Astrocyte (in vitro differentiated cells and primary cell): ENCODE results near the gene BUB1B. TPM values are rescaled to one million over a fixed set of nuclear protein-coding genes. Genes with fewer than 3 reads are reported as not detected.
A peak's percentile ranks its signal among the peaks of the same experiment; 100 is the strongest.

Source experiments
- DNase-seq: peaks from one replicate; pipeline ENCODE4 v3.0.0-alpha.2; 2010; ENCODE audit warnings: low read depth
- FAIRE-seq: peaks from 2 replicates; lab custom pipeline; 2011; peaks lifted over from hg19 to GRCh38; lab: Jason Lieb, UNC
- H2AFZ ChIP-seq: 2 replicates; pipeline ENCODE4 v1.6.0; 2012; ENCODE audit warnings: low read depth, low read length, inconsistent platforms
- H3K27ac ChIP-seq: 2 replicates; pipeline ENCODE4 v1.5.1; 2011; ENCODE audit warnings: low read depth, low read length, inconsistent platforms
- H3K27me3 ChIP-seq: 2 replicates; pipeline ENCODE4 v1.6.0; 2011; ENCODE audit warnings: low read length, inconsistent platforms; ENCODE audit not compliant: insufficient read depth
- H3K36me3 ChIP-seq: 2 replicates; pipeline ENCODE4 v1.5.1; 2011; ENCODE audit warnings: low read length, inconsistent platforms; ENCODE audit not compliant: insufficient read depth
- H3K4me1 ChIP-seq: 2 replicates; pipeline ENCODE4 v1.5.1; 2011; ENCODE audit warnings: low read length, inconsistent platforms; ENCODE audit not compliant: insufficient read depth
- H3K4me2 ChIP-seq: 2 replicates; pipeline ENCODE4 v1.6.0; 2012; ENCODE audit warnings: low read length, inconsistent platforms
- H3K4me3 ChIP-seq: 2 replicates; pipeline ENCODE4 v1.5.1; 2011; ENCODE audit warnings: low read depth, mild to moderate bottlenecking, low read length, inconsistent platforms; ENCODE audit not compliant: insufficient read depth
- H3K79me2 ChIP-seq: 2 replicates; pipeline ENCODE4 v1.6.0; 2012; ENCODE audit warnings: mild to moderate bottlenecking, low read length, inconsistent platforms; ENCODE audit not compliant: insufficient read depth
- H3K9ac ChIP-seq: 2 replicates; pipeline ENCODE4 v1.6.0; 2012; ENCODE audit warnings: mild to moderate bottlenecking, low read length, inconsistent platforms
- H3K9me3 ChIP-seq: 2 replicates; pipeline ENCODE4 v1.5.1; 2012; ENCODE audit warnings: low read depth, mild to moderate bottlenecking, low read length, inconsistent platforms; ENCODE audit not compliant: insufficient read depth
- H4K20me1 ChIP-seq: 2 replicates; pipeline ENCODE4 v1.6.0; 2012; ENCODE audit warnings: low read length, inconsistent platforms; ENCODE audit not compliant: insufficient read depth
- H3K27ac Mint-ChIP-seq: one replicate; pipeline ENCODE4 v1.8.0; 2021; ENCODE audit warnings: mild to moderate bottlenecking, mixed read lengths; ENCODE audit not compliant: unreplicated experiment
- H3K27me3 Mint-ChIP-seq: one replicate; pipeline ENCODE4 v1.8.0; 2021; ENCODE audit warnings: low read depth, mixed read lengths; ENCODE audit not compliant: unreplicated experiment
- H3K36me3 Mint-ChIP-seq: one replicate; pipeline ENCODE4 v1.8.0; 2021; ENCODE audit warnings: low read depth, mixed read lengths; ENCODE audit not compliant: unreplicated experiment
- H3K4me1 Mint-ChIP-seq: one replicate; pipeline ENCODE4 v1.8.0; 2021; ENCODE audit warnings: low read depth, mixed read lengths; ENCODE audit not compliant: unreplicated experiment
- H3K4me3 Mint-ChIP-seq: one replicate; pipeline ENCODE4 v1.8.0; 2021; ENCODE audit warnings: mild to moderate bottlenecking, moderate library complexity, mixed read lengths; ENCODE audit not compliant: unreplicated experiment
- H3K9me3 Mint-ChIP-seq: one replicate; pipeline ENCODE4 v1.8.0; 2021; ENCODE audit warnings: mild to moderate bottlenecking, mixed read lengths; ENCODE audit not compliant: unreplicated experiment
- CTCF ChIP-seq: IDR thresholded peaks from 2 replicates; pipeline ENCODE4 v1.5.1; 2011; ENCODE audit warnings: low read depth, mild to moderate bottlenecking, inconsistent platforms, low read length, moderate library complexity; ENCODE audit not compliant: insufficient read depth
- EZH2 ChIP-seq: IDR thresholded peaks from 2 replicates; pipeline ENCODE4 v1.6.1; 2012; ENCODE audit warnings: mild to moderate bottlenecking, low read length, inconsistent platforms; ENCODE audit not compliant: insufficient read depth
- total RNA-seq: library from RNA; stranded (reverse); gene quantifications from 2 replicates; pipeline ENCODE4 v1.2.1, GENCODE V29; 2021

Gene BUB1B
- total RNA-seq, 1 donor from 2014 or later = 5.2 TPM

GRCh38 chr15:40234783-40235182, 73.9 kb downstream of the BUB1B start:
- H3K4me1 Mint-ChIP-seq = peaks cover 21% of the 10 kb centered on the region
- H3K4me1 ChIP-seq = peaks cover 11% of the 10 kb centered on the region
- H3K36me3 ChIP-seq = no peaks in the 10 kb centered on the region
- no peak for FAIRE-seq
- H3K4me2 ChIP-seq = no peak overlapping the region
- H4K20me1 ChIP-seq = peaks cover 5% of the 10 kb centered on the region
- H2AFZ ChIP-seq = no peak overlapping the region
- no peak for TF ChIP-seq EZH2
- no peak for TF ChIP-seq CTCF
- no peaks in the 10 kb centered on the region for H3K36me3 Mint-ChIP-seq
- H3K9ac ChIP-seq = no peak overlapping the region
- no peaks in the 10 kb centered on the region for H3K9me3 ChIP-seq
- H3K9me3 Mint-ChIP-seq = peaks cover 2% of the 10 kb centered on the region
- H3K4me3 Mint-ChIP-seq = no peak overlapping the region
- H3K27me3 ChIP-seq = peaks cover 3% of the 10 kb centered on the region
- no peak for DNase-seq
- peaks cover 17% of the 10 kb centered on the region for H3K27me3 Mint-ChIP-seq
- H3K4me3 ChIP-seq = no peak overlapping the region
- no peaks in the 10 kb centered on the region for H3K79me2 ChIP-seq
- peak overlapping the region; percentile 53 for H3K27ac Mint-ChIP-seq
- no peak overlapping the region for H3K27ac ChIP-seq

DNA sequence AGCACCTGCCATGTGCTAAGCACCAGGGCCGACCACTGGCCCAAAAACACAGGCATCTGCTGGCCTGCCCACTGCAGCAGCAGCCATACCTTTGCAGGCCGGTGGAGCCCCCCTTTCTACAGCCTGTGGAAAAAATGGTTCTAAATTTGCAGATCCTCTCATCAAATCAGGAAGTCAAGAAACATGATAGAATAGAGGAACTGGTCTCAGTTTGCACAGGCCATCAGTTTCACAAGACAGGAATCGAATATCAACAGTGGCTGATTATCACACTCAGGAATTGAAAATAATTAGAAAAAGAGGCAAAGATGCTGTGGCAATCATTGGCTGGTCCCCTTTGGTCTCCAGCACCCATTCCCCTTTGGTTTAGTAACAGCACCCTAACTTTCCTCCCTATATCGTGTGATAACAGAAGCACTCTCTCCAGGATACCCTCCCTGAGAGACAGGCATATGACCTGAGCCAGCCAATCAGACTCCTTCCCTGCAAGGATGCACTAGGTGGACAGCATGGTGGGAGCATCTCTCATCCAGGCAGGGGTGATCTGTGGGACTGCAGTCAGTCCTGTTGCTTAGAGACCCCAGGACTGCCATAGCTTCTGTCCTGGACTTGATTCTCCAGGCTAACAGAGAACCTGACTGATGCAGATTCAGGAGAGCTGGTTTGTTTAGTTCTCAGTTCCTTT, 74.5 kb downstream of the BUB1B start:
- Histone ChIP-seq H3K9ac (no peak overlapping the region), H3K79me2 (no peaks in the 10 kb centered on the region), H2AFZ (no peak overlapping the region), H3K9me3 (no peaks in the 10 kb centered on the region), H3K4me3 (no peak overlapping the region), H3K27me3 (peaks cover 3% of the 10 kb centered on the region), H3K4me2 (no peak overlapping the region), H3K27ac (no peak overlapping the region), H4K20me1 (peaks cover 5% of the 10 kb centered on the region), H3K36me3 (no peaks in the 10 kb centered on the region), H3K4me1 (peaks cover 11% of the 10 kb centered on the region)
- DNase-seq = no peak
- H3K27ac Mint-ChIP-seq = peak overlapping the region; percentile 53
- H3K36me3 Mint-ChIP-seq = no peaks in the 10 kb centered on the region
- H3K4me1 Mint-ChIP-seq = peaks cover 21% of the 10 kb centered on the region
- no peak for TF ChIP-seq EZH2
- no peak for TF ChIP-seq CTCF
- FAIRE-seq = no peak
- H3K9me3 Mint-ChIP-seq = peaks cover 2% of the 10 kb centered on the region
- H3K27me3 Mint-ChIP-seq = peaks cover 17% of the 10 kb centered on the region
- H3K4me3 Mint-ChIP-seq = no peak overlapping the region
